Hepatocyte (in vitro differentiated cells): ENCODE measurements around the gene INPP5D. TPM values are rescaled to one million over a fixed set of nuclear protein-coding genes. Genes with fewer than 3 reads are reported as not detected.

Experiments used
- DNase-seq: peaks from one replicate; pipeline ENCODE4 v3.0.0-alpha.2; 2016; ENCODE audit warnings: low spot score
- H2AFZ ChIP-seq: fragments of 200-600 bp; sonication (generic); 2 replicates; pipeline ENCODE4 v1.6.0; 2016; ENCODE audit warnings: antibody characterized with exemption, mild to moderate bottlenecking
- H3K27ac ChIP-seq: fragments of 200-600 bp; sonication (generic); 2 replicates; pipeline ENCODE4 v1.5.1; 2016; ENCODE audit warnings: mild to moderate bottlenecking
- H3K27me3 ChIP-seq: fragments of 200-600 bp; sonication (generic); 2 replicates; pipeline ENCODE4 v1.6.1; 2016
- H3K36me3 ChIP-seq: fragments of 200-600 bp; sonication (generic); replicated peaks from 2 replicates; pipeline ENCODE4 v1.5.1; 2016; ENCODE audit warnings: low read depth; ENCODE audit not compliant: insufficient read depth
- H3K4me1 ChIP-seq: fragments of 200-600 bp; sonication (generic); 2 replicates; pipeline ENCODE4 v1.5.1; 2016; ENCODE audit warnings: mild to moderate bottlenecking, moderate library complexity; ENCODE audit not compliant: insufficient read depth
- H3K4me2 ChIP-seq: fragments of 200-600 bp; sonication (generic); 2 replicates; pipeline ENCODE4 v1.6.0; 2016
- H3K4me3 ChIP-seq: fragments of 200-600 bp; sonication (generic); 2 replicates; pipeline ENCODE4 v1.5.1; 2016; ENCODE audit warnings: mild to moderate bottlenecking
- H3K79me2 ChIP-seq: fragments of 200-600 bp; sonication (generic); 2 replicates; pipeline ENCODE4 v1.6.0; 2017; ENCODE audit warnings: mild to moderate bottlenecking
- H3K9me2 ChIP-seq: fragments of 200-600 bp; sonication (generic); replicated peaks from 2 replicates; pipeline ENCODE4 v1.6.0; 2017; ENCODE audit warnings: mild to moderate bottlenecking; ENCODE audit not compliant: insufficient read depth
- H3K9me3 ChIP-seq: fragments of 200-600 bp; sonication (generic); 2 replicates; pipeline ENCODE4 v1.5.1; 2016; ENCODE audit warnings: low read depth, mild to moderate bottlenecking
- H4K20me1 ChIP-seq: fragments of 200-600 bp; sonication (generic); 2 replicates; pipeline ENCODE4 v1.6.0; 2016; ENCODE audit warnings: mild to moderate bottlenecking; ENCODE audit not compliant: insufficient read depth, poor library complexity, severe bottlenecking
- CTCF ChIP-seq: fragments of 200-600 bp; sonication (generic); IDR thresholded peaks from 2 replicates; pipeline ENCODE4 v1.5.1; 2016; ENCODE audit warnings: antibody characterized with exemption, mild to moderate bottlenecking; ENCODE audit not compliant: poor library complexity
- EZH2 ChIP-seq: fragments of 200-600 bp; sonication (generic); IDR thresholded peaks from 2 replicates; pipeline ENCODE4 v1.6.1; 2016; ENCODE audit warnings: antibody characterized with exemption, mild to moderate bottlenecking, borderline replicate concordance
- EZH2phosphoT487 ChIP-seq: fragments of 200-600 bp; sonication (generic); IDR thresholded peaks from one replicate; pipeline ENCODE4 v1.6.1; 2018; ENCODE audit warnings: antibody characterized with exemption, mild to moderate bottlenecking, low read depth, moderate library complexity; ENCODE audit not compliant: unreplicated experiment, severe bottlenecking
- WGBS: methylation state at CpG from one replicate; pipeline ENCODE4 v1.1.6; 2016; ENCODE audit warnings: low lambda C conversion rate; ENCODE audit errors: missing lambda C conversion rate; 5-methylcytosine and 5-hydroxymethylcytosine counted together
- polyA plus RNA-seq: library from polyadenylated mRNA; unstranded; fragments of >200 nt; fragmentation: Nextera tagmentation; extraction: Ambion mirVana; gene quantifications from 2 replicates; pipeline ENCODE4 v1.2.1, GENCODE V29; 2016
- total RNA-seq: library from RNA; depleted of rRNA; stranded (reverse); fragments of >200 nt; gene quantifications from 2 replicates; pipeline ENCODE4 v1.2.3, GENCODE V29; 2014

INPP5D gene
- total and polyA plus RNA-seq, 2 experiments from 2014 or later: 3.3 to 5.2 TPM

GRCh38 chr2:233084488-233084887, 24.3 kb downstream of the INPP5D start:
- WGBS: 86% methylated on average over 13 of the region's 13 CpGs
- Histone ChIP-seq H3K4me2 (no peak overlapping the region), H3K27ac (no peak overlapping the region), H3K4me1 (no peaks in the 10 kb centered on the region), H3K36me3 (no peaks in the 10 kb centered on the region), H4K20me1 (no peaks in the 10 kb centered on the region), H2AFZ (no peak overlapping the region), H3K9me2 (no peaks in the 10 kb centered on the region), H3K79me2 (no peaks in the 10 kb centered on the region), H3K9me3 (no peaks in the 10 kb centered on the region), H3K27me3 (no peaks in the 10 kb centered on the region), H3K4me3 (no peak overlapping the region)
- DNase-seq: no peak
- TF ChIP-seq EZH2phosphoT487 (no peak), EZH2 (no peak)

GRCh38 chr2:233085037-233085838, 25.1 kb downstream of the INPP5D start:
- H3K36me3 ChIP-seq: no peaks in the 10 kb centered on the region
- 85% methylated on average over 13 of the region's 13 CpGs for WGBS

GRCh38 chr2:233085839-233086150, 25.7 kb downstream of the INPP5D start:
- no peaks in the 10 kb centered on the region for H3K9me2 ChIP-seq
- DNase-seq: no peak
- no peaks in the 10 kb centered on the region for H3K36me3 ChIP-seq
- no peak overlapping the region for H3K27ac ChIP-seq
- no peaks in the 10 kb centered on the region for H3K9me3 ChIP-seq
- no peak for TF ChIP-seq EZH2
- no peak for TF ChIP-seq EZH2phosphoT487
- TF ChIP-seq CTCF: no peak
- no peaks in the 10 kb centered on the region for H4K20me1 ChIP-seq
- no peak overlapping the region for H2AFZ ChIP-seq
- WGBS: 97% methylated on average over 2 of the region's 2 CpGs
- no peak overlapping the region for H3K4me2 ChIP-seq
- H3K79me2 ChIP-seq: no peaks in the 10 kb centered on the region
- H3K4me3 ChIP-seq: no peak overlapping the region
- no peaks in the 10 kb centered on the region for H3K27me3 ChIP-seq
- H3K4me1 ChIP-seq: no peaks in the 10 kb centered on the region

More at GRCh38 chr2:233085037-233085838, 25.1 kb downstream of the INPP5D start:
- no peak for DNase-seq
- Histone ChIP-seq H2AFZ (no peak overlapping the region), H3K27me3 (no peaks in the 10 kb centered on the region), H4K20me1 (no peaks in the 10 kb centered on the region), H3K4me3 (no peak overlapping the region), H3K79me2 (no peaks in the 10 kb centered on the region), H3K27ac (no peak overlapping the region), H3K9me3 (no peaks in the 10 kb centered on the region), H3K4me2 (no peak overlapping the region), H3K4me1 (no peaks in the 10 kb centered on the region), H3K9me2 (no peaks in the 10 kb centered on the region)
- TF ChIP-seq EZH2 (no peak), EZH2phosphoT487 (no peak), CTCF (no peak)

- H3K4me2 ChIP-seq: no peak overlapping the region
- H3K36me3 ChIP-seq: no peaks in the 10 kb centered on the region
- H3K4me1 ChIP-seq: no peaks in the 10 kb centered on the region
- TF ChIP-seq EZH2: no peak
- TF ChIP-seq CTCF: no peak
- no peak for TF ChIP-seq EZH2phosphoT487
- no peaks in the 10 kb centered on the region for H3K79me2 ChIP-seq
- H2AFZ ChIP-seq: no peak overlapping the region
- 93% methylated on average over 7 of the region's 7 CpGs for WGBS
- H3K9me2 ChIP-seq: no peaks in the 10 kb centered on the region
- no peaks in the 10 kb centered on the region for H3K27me3 ChIP-seq
- no peaks in the 10 kb centered on the region for H3K9me3 ChIP-seq
- no peak overlapping the region for H3K4me3 ChIP-seq
- no peak for DNase-seq
- no peaks in the 10 kb centered on the region for H4K20me1 ChIP-seq
- no peak overlapping the region for H3K27ac ChIP-seq
These were observed 27.6 kb downstream of the INPP5D start for GRCh38 chr2:233087713-233088112.
